ENCODE data around the gene ZNF723.
"Not testable (repeated sequence)": the region's sequence is repeated elsewhere in the genome, so short reads cannot be mapped to it uniquely, and the experiment has no call there.

Gene ZNF723

DNA sequence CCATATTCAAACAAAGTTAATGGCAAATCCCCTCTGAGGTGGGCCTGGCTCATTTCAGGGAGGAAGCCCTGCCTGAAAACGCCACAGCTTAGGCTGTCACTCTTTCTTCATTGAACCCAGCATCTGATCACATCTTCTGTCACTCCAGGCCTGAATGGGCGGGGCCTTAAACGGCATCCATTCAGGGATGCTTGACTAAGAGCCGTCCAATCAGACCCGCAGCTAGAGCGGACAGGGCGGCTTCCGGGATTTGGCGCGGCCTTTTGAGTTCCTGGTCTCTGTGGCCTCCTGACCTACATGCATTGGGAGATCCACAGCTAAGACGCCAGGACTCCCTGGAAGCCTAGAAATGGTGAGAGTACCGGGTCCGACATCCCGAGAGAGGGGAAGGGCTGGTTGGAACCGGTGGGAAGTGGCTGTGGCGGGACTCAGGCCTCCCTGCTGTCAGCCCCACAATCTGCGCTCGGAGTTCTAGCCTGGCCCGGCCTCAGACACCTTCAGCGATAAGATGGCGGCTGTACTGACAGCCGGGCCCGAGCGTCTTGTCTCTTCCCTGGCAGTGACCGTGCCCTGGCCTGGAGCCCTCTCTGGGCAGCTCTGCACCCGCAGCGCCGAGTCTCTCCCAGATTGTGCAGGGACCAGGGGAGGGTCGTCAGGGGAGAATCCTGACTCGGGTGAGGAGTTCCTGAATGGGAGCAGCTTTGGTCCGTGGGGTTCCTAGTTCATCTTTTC is at the start of gene ZNF723:
TSS of gene ZNF723 (plus strand) at position 261 of the 732 bp plus-strand sequence. CDS start at position 350, 89 bp downstream.
- Histone ChIP-seq H3K36me3 (ENCODE audit: control insufficient read depth, insufficient read depth, low read length, severe bottlenecking) (no peaks in the 10 kb centered on the region), H3K9ac (ENCODE audit: low read length) (no peak within 1 kb of the TSS), H3K27me3 (replicated peaks; ENCODE audit: control insufficient read depth, insufficient read depth, low read length) (no peaks in the 10 kb centered on the region), H3K9me3 (ENCODE audit: control insufficient read depth, low read length) (peaks cover 32% of the 10 kb centered on the region), H3K4me3 (ENCODE audit: low read length) (no peak within 1 kb of the TSS), H3K4me1 (ENCODE audit: control insufficient read depth, insufficient read depth, low read length) (no peaks in the 10 kb centered on the region)
- DNase-seq (ENCODE audit: low read depth) = no peak

DNA sequence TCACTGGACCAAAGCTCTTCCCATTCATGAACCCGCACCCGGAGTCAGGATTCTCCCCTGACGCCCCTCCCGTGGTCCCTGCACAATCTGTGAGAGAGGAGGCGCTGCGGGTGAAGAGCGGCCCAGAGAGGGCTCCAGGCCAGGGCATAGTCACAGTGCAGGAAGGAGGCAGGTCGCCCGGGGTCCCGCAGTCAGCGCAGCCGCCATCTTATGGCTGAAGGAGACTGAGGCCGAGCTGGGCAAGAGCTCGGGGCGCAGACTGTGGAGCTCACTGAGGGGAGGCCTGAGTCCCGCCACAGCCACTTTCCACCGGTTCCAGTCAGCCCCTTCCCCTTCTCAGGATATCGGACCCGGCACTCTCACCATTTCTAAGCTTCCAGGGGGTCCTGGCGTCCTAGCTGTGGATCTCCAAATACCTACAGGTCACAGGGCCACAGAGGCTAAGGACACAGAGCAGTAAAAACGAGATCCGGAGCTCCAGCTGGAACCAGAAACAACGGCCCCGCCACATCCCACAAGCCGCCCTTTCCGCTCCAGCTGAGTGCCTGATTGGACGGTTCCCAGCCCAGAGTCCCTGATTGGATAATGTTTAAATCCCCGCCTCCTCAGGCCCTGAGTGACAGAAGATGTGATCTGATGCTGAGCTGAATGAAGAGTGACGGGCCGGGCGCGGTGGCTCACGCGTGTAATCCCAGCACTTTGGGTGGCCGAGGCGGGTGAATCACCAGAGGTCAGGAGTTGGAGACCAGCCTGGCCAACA is 48.3 kb upstream of the ZNF723 start, which contains the start of gene ZNF99:
TSS of gene ZNF99 (minus strand) at position 501 of the 760 bp plus-strand sequence. CDS start at position 366, 135 bp downstream.
- H3K9me3 ChIP-seq (ENCODE audit: control insufficient read depth, low read length) = peaks cover 15% of the 10 kb centered on the region

DNA sequence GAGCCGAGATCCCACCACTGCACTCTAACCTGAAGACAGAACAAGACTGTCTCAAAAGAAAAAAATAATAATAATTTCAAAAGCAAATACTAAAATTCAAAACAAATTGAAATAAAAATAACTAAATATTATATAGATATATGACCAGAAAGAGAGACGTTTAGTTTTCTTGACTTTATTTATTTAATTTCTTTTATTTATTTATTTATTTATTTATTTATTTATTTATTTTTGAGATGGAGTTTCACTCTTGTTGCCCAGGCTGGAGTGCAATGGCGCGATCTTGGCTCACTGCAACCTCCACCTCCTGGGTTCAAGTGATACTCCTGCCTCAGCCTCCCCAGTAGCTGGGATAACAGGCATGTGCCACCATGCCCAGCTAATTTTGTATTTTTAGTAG is 39.2 kb upstream of the ZNF723 start:
- not testable (repeated sequence) for H3K36me3 ChIP-seq (ENCODE audit: control insufficient read depth, insufficient read depth, low read length, severe bottlenecking); H3K4me3 ChIP-seq (ENCODE audit: low read length); DNase-seq (ENCODE audit: low read depth); H3K4me1 ChIP-seq (ENCODE audit: control insufficient read depth, insufficient read depth, low read length); H3K27me3 ChIP-seq (replicated peaks; ENCODE audit: control insufficient read depth, insufficient read depth, low read length); H3K9ac ChIP-seq (ENCODE audit: low read length); H3K9me3 ChIP-seq (ENCODE audit: control insufficient read depth, low read length)

More for the DNA sequence above, 48.3 kb upstream of the ZNF723 start, which contains the start of gene ZNF99:
- H3K36me3 ChIP-seq (ENCODE audit: control insufficient read depth, insufficient read depth, low read length, severe bottlenecking) = no peaks in the 10 kb centered on the region
- no peaks in the 10 kb centered on the region for H3K4me1 ChIP-seq (ENCODE audit: control insufficient read depth, insufficient read depth, low read length)
- H3K9ac ChIP-seq (ENCODE audit: low read length) = no peak within 1 kb of the TSS
- DNase-seq (ENCODE audit: low read depth) = no peak
- peak within 1 kb of the TSS; percentile 41 for H3K4me3 ChIP-seq (ENCODE audit: low read length)
- no peaks in the 10 kb centered on the region for H3K27me3 ChIP-seq (replicated peaks; ENCODE audit: control insufficient read depth, insufficient read depth, low read length)

DNA sequence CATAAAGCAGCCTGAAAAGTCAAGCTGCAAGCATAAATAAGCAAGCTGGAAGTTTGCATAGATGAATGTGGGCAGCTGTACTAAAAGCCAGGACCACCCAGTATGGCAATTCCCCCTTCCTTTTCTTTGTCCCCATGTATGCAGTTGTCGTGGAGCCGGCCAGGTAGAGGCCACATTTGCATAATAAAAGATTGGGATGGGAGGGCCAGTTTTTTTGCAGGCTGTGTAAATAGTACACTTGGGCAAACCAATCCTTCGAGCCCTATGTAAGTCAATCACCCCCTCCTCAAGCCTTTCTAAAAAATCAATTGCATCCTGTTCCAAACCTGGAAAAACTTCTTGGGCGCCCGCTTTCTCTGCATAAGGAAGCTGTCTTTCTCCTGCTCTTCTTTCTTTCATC is 35.1 kb upstream of the ZNF723 start:
- Histone ChIP-seq H3K36me3 (ENCODE audit: control insufficient read depth, insufficient read depth, low read length, severe bottlenecking) (no peaks in the 10 kb centered on the region), H3K9me3 (ENCODE audit: control insufficient read depth, low read length) (peaks cover 19% of the 10 kb centered on the region), H3K27me3 (replicated peaks; ENCODE audit: control insufficient read depth, insufficient read depth, low read length) (no peaks in the 10 kb centered on the region), H3K9ac (ENCODE audit: low read length) (no peak overlapping the region), H3K4me3 (ENCODE audit: low read length) (no peak overlapping the region), H3K4me1 (ENCODE audit: control insufficient read depth, insufficient read depth, low read length) (no peaks in the 10 kb centered on the region)
- no peak for DNase-seq (ENCODE audit: low read depth)

DNA sequence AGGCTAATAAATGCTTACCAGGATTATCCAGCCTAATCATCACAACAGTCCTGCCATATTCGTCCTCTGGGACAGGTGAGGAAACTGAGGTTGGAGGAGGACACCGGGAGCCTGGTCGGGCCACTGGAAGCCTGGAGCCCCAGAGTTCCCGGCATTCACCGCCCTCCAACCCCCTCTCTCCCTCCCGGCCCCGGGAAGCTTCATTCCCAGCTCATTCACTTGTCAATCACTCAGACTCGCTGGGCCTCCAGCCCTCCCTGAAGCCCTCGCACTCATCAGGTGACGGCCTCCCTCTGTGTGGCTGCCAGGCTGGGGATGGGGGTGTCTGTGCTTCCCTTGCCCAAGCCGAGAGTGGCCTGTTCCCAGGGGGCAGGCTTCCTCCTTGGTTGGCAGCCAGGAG is 25.7 kb upstream of the ZNF723 start:
- Histone ChIP-seq H3K4me3 (ENCODE audit: low read length) (no peak overlapping the region), H3K9ac (ENCODE audit: low read length) (no peak overlapping the region), H3K36me3 (ENCODE audit: control insufficient read depth, insufficient read depth, low read length, severe bottlenecking) (no peaks in the 10 kb centered on the region), H3K9me3 (ENCODE audit: control insufficient read depth, low read length) (peaks cover 17% of the 10 kb centered on the region), H3K27me3 (replicated peaks; ENCODE audit: control insufficient read depth, insufficient read depth, low read length) (no peaks in the 10 kb centered on the region), H3K4me1 (ENCODE audit: control insufficient read depth, insufficient read depth, low read length) (no peaks in the 10 kb centered on the region)
- no peak for DNase-seq (ENCODE audit: low read depth)

DNA sequence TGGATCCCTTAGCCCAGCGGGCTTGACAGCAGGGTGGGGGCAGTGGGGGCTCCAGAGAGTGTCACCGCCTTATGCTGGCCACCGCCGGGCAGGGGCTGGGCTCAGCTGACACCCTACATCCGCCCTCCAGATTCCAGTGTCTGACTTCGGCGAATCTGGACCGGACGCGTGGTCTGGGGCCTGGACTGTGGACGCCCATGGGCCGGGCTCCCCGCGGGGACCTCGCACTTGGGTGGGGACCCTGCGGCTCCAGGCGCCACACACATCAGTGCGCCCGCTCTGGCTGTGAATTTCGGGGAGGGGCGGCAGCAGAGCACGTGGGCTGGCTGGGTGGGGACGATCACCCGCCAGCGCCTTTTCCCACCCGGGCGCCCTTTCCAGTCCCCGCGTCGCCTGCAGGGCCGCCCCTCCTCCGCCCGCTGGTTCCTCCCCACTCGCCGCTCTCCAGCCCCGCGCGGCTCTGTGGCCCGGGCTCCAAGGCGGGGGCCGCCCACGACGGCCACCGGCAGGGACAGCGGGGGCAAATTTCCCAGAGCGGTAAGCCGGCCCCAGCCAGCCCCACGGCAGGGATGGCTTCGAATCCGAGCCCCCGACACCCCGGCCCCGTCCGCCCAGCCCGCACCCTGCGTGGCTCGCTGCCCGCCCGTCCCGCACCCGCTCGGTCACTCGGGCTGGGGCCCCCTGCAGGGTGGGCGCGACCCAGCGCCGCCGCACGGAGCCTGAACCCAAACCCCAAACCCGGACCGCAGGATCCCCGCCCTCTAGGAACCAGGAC is 24.8 kb upstream of the ZNF723 start:
- peaks cover 14% of the 10 kb centered on the region for H3K9me3 ChIP-seq (ENCODE audit: control insufficient read depth, low read length)
- H3K36me3 ChIP-seq (ENCODE audit: control insufficient read depth, insufficient read depth, low read length, severe bottlenecking) = no peaks in the 10 kb centered on the region
- no peak overlapping the region for H3K4me3 ChIP-seq (ENCODE audit: low read length)
- H3K4me1 ChIP-seq (ENCODE audit: control insufficient read depth, insufficient read depth, low read length) = no peaks in the 10 kb centered on the region
- H3K9ac ChIP-seq (ENCODE audit: low read length) = no peak overlapping the region
- no peak for DNase-seq (ENCODE audit: low read depth)
- H3K27me3 ChIP-seq (replicated peaks; ENCODE audit: control insufficient read depth, insufficient read depth, low read length) = no peaks in the 10 kb centered on the region

DNA sequence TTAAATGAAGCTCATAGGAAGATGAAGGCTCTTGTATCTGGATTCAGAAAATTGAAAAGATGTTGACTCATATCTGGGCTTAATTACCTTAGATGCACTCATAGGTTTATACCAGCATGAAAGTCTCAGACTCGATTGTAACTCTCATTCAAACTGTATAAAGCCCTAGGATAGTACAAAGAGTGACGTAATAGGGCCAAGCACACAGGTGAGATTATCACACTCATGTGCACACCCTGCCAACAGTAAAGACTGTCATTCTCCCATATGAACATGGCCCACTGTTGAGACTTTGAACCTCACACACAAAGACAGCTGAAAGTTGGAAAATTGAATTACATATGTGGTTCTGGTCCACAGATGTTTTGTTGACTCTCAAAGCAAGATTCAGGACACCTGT is 18.0 kb upstream of the ZNF723 start:
- H3K9me3 ChIP-seq (ENCODE audit: control insufficient read depth, low read length) = peaks cover 34% of the 10 kb centered on the region
- H3K9ac ChIP-seq (ENCODE audit: low read length) = no peak overlapping the region
- H3K4me1 ChIP-seq (ENCODE audit: control insufficient read depth, insufficient read depth, low read length) = no peaks in the 10 kb centered on the region
- no peak overlapping the region for H3K4me3 ChIP-seq (ENCODE audit: low read length)
- no peaks in the 10 kb centered on the region for H3K27me3 ChIP-seq (replicated peaks; ENCODE audit: control insufficient read depth, insufficient read depth, low read length)
- H3K36me3 ChIP-seq (ENCODE audit: control insufficient read depth, insufficient read depth, low read length, severe bottlenecking) = no peaks in the 10 kb centered on the region
- DNase-seq (ENCODE audit: low read depth) = no peak

DNA sequence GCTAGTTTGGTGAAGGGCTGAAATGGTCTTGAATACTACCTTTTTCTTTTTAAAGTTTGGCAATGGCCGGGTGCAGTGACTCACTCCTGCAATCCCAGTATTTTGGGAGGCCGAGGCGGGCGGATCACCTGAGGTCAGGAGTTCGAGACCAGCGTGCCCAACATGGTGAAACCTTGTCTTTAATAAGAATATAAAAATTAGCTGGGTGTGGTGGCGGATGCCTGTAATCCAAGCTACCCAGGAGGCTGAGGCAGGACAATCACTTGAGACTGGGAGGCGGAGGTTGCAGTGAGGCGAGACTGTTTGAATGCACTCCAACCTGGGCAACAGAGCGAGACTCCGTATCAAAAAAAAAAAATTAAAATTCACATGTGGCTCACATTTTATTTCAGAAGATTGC is 880 bp upstream of the ZNF723 start:
- Histone ChIP-seq H3K4me3 (ENCODE audit: low read length) (no peak overlapping the region), H3K4me1 (ENCODE audit: control insufficient read depth, insufficient read depth, low read length) (no peaks in the 10 kb centered on the region), H3K9me3 (ENCODE audit: control insufficient read depth, low read length) (peaks cover 30% of the 10 kb centered on the region), H3K9ac (ENCODE audit: low read length) (no peak overlapping the region), H3K27me3 (replicated peaks; ENCODE audit: control insufficient read depth, insufficient read depth, low read length) (no peaks in the 10 kb centered on the region), H3K36me3 (ENCODE audit: control insufficient read depth, insufficient read depth, low read length, severe bottlenecking) (no peaks in the 10 kb centered on the region)
- no peak for DNase-seq (ENCODE audit: low read depth)

DNA sequence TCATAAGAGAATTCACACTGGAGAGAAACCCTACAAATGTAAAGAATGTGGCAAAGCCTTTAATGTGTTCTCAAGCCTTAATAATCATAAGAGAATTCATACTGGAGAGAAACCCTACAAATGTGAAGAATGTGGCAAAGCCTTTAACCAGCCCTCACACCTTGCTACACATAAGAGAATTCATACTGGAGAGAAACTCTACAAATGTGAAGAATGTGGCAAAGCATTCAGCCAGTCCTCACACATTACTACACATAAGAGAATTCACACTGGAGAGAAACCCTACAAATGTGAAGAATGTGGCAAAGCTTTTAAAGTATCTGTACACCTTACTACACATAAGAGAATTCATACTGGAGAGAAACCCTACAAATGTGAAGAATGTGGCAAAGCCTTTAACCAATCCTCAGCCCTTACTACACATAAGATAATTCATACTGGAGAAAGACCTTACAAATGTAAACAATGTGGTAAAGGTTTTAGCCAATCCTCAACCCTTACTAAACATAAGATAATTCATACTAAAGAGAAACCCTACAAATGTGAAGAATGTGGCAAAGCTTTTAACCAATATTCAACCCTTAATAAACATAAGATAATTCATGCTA is 25.7 kb downstream of the ZNF723 start:
- not testable (repeated sequence) for H3K9ac ChIP-seq (ENCODE audit: low read length); H3K27me3 ChIP-seq (replicated peaks; ENCODE audit: control insufficient read depth, insufficient read depth, low read length); H3K36me3 ChIP-seq (ENCODE audit: control insufficient read depth, insufficient read depth, low read length, severe bottlenecking); H3K4me1 ChIP-seq (ENCODE audit: control insufficient read depth, insufficient read depth, low read length); DNase-seq (ENCODE audit: low read depth)
- peak overlapping the region; percentile 58 for H3K4me3 ChIP-seq (ENCODE audit: low read length)
- H3K9me3 ChIP-seq (ENCODE audit: control insufficient read depth, low read length) = peaks cover 93% of the 10 kb centered on the region

DNA sequence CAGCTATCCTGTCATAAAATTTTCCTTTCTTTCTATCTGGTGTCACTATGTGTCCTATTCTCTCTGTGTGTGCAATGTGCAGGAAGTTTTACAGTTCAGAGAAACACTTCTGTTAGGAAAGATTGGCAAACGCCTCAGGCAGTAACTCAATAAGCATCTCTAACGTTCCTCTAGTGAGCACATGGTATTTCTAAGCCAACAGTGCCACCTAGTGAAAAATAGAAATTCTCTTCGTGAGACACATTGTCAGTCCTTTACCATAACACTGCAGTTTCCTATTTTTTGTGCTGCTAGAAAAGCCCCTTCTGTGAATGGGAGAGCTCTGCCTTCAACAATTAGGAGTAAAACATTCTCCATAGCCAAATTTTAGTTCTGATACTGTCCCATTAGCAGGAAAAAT is 50.7 kb downstream of the ZNF723 start:
- H3K4me3 ChIP-seq (ENCODE audit: low read length) = no peak overlapping the region
- H3K27me3 ChIP-seq (replicated peaks; ENCODE audit: control insufficient read depth, insufficient read depth, low read length) = no peaks in the 10 kb centered on the region
- H3K4me1 ChIP-seq (ENCODE audit: control insufficient read depth, insufficient read depth, low read length) = no peaks in the 10 kb centered on the region
- peaks cover 29% of the 10 kb centered on the region for H3K9me3 ChIP-seq (ENCODE audit: control insufficient read depth, low read length)
- no peaks in the 10 kb centered on the region for H3K36me3 ChIP-seq (ENCODE audit: control insufficient read depth, insufficient read depth, low read length, severe bottlenecking)
- peak; percentile 65 for DNase-seq (ENCODE audit: low read depth)
- no peak overlapping the region for H3K9ac ChIP-seq (ENCODE audit: low read length)

DNA sequence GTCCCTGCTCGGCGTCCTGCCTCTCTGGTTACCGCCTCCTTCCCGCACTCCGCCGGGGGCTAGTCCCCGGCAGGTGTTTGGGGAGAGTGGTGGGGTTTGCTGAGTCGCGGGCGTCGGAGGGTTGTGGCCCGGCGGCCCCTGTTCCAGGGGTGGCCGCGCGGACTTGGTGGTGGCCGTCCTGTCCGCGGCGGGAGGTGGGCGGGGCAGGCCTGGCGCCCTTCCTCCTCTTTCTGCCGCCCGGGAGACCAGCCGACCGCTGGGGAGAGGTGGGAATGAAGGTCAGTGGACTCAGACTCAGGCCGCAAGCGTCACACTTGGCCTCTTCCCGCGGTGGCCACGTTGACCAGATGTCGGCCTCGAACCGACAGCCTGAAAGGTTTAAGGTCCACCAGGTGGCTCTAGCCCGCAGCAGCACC is 61.8 kb downstream of the ZNF723 start:
- no peak for DNase-seq (ENCODE audit: low read depth)

More for the DNA sequence above, 61.8 kb downstream of the ZNF723 start:
- no peaks in the 10 kb centered on the region for H3K36me3 ChIP-seq (ENCODE audit: control insufficient read depth, insufficient read depth, low read length, severe bottlenecking)
- no peaks in the 10 kb centered on the region for H3K27me3 ChIP-seq (replicated peaks; ENCODE audit: control insufficient read depth, insufficient read depth, low read length)
- H3K4me3 ChIP-seq (ENCODE audit: low read length) = no peak overlapping the region
- no peak overlapping the region for H3K9ac ChIP-seq (ENCODE audit: low read length)
- no peaks in the 10 kb centered on the region for H3K4me1 ChIP-seq (ENCODE audit: control insufficient read depth, insufficient read depth, low read length)
- peaks cover 23% of the 10 kb centered on the region for H3K9me3 ChIP-seq (ENCODE audit: control insufficient read depth, low read length)
